SK-N-SH (cell line): ENCODE results near the gene AGO4.
"Not testable (repeated sequence)": the region's sequence is repeated elsewhere in the genome, so short reads cannot be mapped to it uniquely, and the experiment has no call there.

Source experiments
- YY1 ChIP-seq: IDR thresholded peaks from 2 replicates; pipeline ENCODE4 v1.4.0; 2012; ENCODE audit warnings: low read depth, mild to moderate bottlenecking
- TF ChIP-seq, protein P1 (sequence below): fragments of 200-600 bp; sonication (generic); IDR thresholded peaks from 2 replicates; pipeline ENCODE4 v1.6.1; 2017; ENCODE audit warnings: antibody characterized with exemption, mild to moderate bottlenecking, moderate library complexity

DNA sequence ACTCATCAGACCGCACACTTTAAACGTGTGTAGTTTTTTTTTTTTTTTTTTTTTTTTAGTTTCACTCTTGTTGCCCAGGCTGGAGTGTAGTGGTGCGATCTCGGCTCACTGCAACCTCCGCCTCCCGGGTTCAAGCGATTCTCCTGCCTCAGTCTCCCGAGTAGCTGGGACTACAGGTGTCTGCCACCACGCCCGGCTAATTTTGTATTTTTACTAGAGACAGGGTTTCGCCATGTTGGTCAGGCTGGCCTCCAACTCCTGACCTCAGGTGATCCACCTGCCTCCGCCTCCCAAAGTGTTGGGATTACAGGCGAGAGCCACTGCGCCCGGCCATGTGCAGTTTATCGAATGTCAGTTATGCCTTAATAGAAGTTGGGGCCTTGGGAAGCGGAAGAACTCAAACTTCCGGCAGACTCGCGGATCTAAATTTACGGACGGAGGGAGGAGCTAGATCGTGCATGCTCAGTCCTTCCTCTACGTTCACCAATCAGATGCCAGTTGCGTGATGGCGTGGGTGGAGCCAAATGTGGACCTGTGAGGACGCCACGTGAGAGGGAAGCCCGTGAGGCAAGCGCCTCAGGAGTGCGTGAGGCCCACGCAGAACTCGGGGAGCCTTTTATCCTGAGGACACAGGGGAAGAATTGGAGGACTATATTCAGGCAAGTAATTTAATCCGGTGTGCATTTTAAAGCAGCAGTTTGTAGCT is 61.6 kb downstream of the AGO4 start:
- TF ChIP-seq, protein P1, sequence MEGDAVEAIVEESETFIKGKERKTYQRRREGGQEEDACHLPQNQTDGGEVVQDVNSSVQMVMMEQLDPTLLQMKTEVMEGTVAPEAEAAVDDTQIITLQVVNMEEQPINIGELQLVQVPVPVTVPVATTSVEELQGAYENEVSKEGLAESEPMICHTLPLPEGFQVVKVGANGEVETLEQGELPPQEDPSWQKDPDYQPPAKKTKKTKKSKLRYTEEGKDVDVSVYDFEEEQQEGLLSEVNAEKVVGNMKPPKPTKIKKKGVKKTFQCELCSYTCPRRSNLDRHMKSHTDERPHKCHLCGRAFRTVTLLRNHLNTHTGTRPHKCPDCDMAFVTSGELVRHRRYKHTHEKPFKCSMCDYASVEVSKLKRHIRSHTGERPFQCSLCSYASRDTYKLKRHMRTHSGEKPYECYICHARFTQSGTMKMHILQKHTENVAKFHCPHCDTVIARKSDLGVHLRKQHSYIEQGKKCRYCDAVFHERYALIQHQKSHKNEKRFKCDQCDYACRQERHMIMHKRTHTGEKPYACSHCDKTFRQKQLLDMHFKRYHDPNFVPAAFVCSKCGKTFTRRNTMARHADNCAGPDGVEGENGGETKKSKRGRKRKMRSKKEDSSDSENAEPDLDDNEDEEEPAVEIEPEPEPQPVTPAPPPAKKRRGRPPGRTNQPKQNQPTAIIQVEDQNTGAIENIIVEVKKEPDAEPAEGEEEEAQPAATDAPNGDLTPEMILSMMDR: not testable (repeated sequence)
- not testable (repeated sequence) for TF ChIP-seq YY1
